Caco-2 (cell line): ENCODE results near the gene STK17A. TPM values are rescaled to one million over a fixed set of nuclear protein-coding genes. Genes with fewer than 3 reads are reported as not detected.

Experiments
- BruUV-seq: library from RNA; stranded (reverse); fragments of 400-500 nt; replicated peaks from 2 replicates; lab custom pipeline; 2021; lab: Mats Ljungman, UMichigan
- CTCF ChIA-PET: fragments of 300-600 bp; sonication (Branson Sonifier 250); formaldehyde crosslinking; loops from one replicate; lab custom pipeline; 2022; ENCODE audit warnings: antibody characterized with exemption; lab: Charles Lee
- POLR2A ChIA-PET: fragments of 300-600 bp; sonication (Branson Sonifier 250); formaldehyde crosslinking; loops from one replicate; lab custom pipeline; 2022; ENCODE audit warnings: antibody characterized with exemption; lab: Charles Lee
- DNase-seq, 2 experiments: peaks; one replicate each; pipeline versions ENCODE4 v3.0.0 to v3.0.0-alpha.2; 2020 to 2022
- H3K27me3 ChIP-seq: replicated peaks from 2 replicates; pipeline ENCODE4 v1.6.0; 2011; ENCODE audit warnings: low read length; ENCODE audit not compliant: control insufficient read depth, insufficient read depth
- H3K36me3 ChIP-seq: 2 replicates; pipeline ENCODE4 v1.5.1; 2011; ENCODE audit warnings: low read length; ENCODE audit not compliant: control insufficient read depth, insufficient read depth
- H3K4me1 ChIP-seq: fragments of 250-450 bp; sonication (Bioruptor Pico); 2 replicates; pipeline ENCODE4 v1.5.1; 2020; ENCODE audit warnings: mild to moderate bottlenecking
- H3K4me3 ChIP-seq: 2 replicates; pipeline ENCODE4 v1.5.1; 2011; ENCODE audit warnings: low read depth, mild to moderate bottlenecking, control low read depth, low read length
- H3K9me3 ChIP-seq: fragments of 250-450 bp; sonication (Bioruptor Pico); 2 replicates; pipeline ENCODE4 v1.5.1; 2020; ENCODE audit warnings: mild to moderate bottlenecking, moderate library complexity
- H3K27ac Mint-ChIP-seq: one replicate; pipeline ENCODE4 v1.8.0; 2022; ENCODE audit warnings: mixed read lengths; ENCODE audit not compliant: unreplicated experiment
- H3K27me3 Mint-ChIP-seq: one replicate; pipeline ENCODE4 v1.8.0; 2022; ENCODE audit warnings: mixed read lengths; ENCODE audit not compliant: insufficient read depth, unreplicated experiment
- H3K36me3 Mint-ChIP-seq: one replicate; pipeline ENCODE4 v1.8.0; 2022; ENCODE audit warnings: mild to moderate bottlenecking, mixed read lengths; ENCODE audit not compliant: insufficient read depth, unreplicated experiment
- H3K4me1 Mint-ChIP-seq: one replicate; pipeline ENCODE4 v1.8.0; 2022; ENCODE audit warnings: low read depth, mixed read lengths; ENCODE audit not compliant: unreplicated experiment
- H3K4me3 Mint-ChIP-seq: one replicate; pipeline ENCODE4 v1.8.0; 2022; ENCODE audit warnings: mild to moderate bottlenecking, moderate library complexity, mixed read lengths; ENCODE audit not compliant: unreplicated experiment
- H3K9me3 Mint-ChIP-seq: one replicate; pipeline ENCODE4 v1.8.0; 2022; ENCODE audit warnings: mixed read lengths; ENCODE audit not compliant: unreplicated experiment
- intact Hi-C: fragments of 100-400 bp; cut with micrococcal nuclease; formaldehyde crosslinking; loops from one replicate; pipeline ENCODE4 v1.10.0; 2022; ENCODE audit not compliant: unreplicated experiment
- total RNA-seq: library from RNA; stranded (reverse); gene quantifications from 2 replicates; pipeline ENCODE4 v1.2.3, GENCODE V29; 2022
- TF ChIP-seq, protein P1 (sequence below), 2 experiments: fragments of 200-600 bp in 1 of 2; IDR thresholded peaks; 1 replicate in 1 of 2; 2 replicates in 1 of 2; pipeline versions ENCODE4 v1.5.1 to v1.8.0; 2011 to 2022; ENCODE audit warnings: antibody characterized with exemption in 1 of 2, control low read depth in 1 of 2, inconsistent platforms in 1 of 2, low read depth in 1 of 2, low read length in 1 of 2, mild to moderate bottlenecking in 1 of 2, moderate library complexity in 1 of 2; ENCODE audit not compliant: insufficient read depth in 1 of 2, severe bottlenecking in 1 of 2, unreplicated experiment in 1 of 2

STK17A gene
- total RNA-seq, 1 experiment from 2014 or later = 19.6 TPM

DNA sequence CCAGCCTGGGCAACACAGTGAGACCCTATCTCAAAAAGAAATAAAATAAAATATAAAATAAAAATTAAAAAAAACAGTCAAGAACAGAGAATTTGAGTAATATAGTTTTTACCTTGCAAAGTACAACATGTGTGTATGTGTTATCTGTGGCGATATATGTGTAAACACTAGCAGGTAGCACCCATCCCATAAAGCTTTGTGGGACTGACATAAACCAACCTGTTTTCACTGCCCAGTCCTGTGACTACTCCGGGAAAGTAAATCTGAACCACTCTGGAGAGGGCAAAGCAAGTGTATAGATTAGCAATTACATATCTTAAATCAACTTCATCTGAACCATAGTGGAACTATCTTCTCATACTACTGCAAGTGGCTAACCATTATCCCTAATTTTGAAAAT lies 74.1 kb downstream of the STK17A start:
- Mint-ChIP-seq H3K36me3 (peaks cover 17% of the 10 kb centered on the region), H3K27ac (no peak overlapping the region), H3K4me1 (peaks cover 20% of the 10 kb centered on the region), H3K9me3 (no peaks in the 10 kb centered on the region), H3K4me3 (no peak overlapping the region), H3K27me3 (no peaks in the 10 kb centered on the region)
- H3K27me3 ChIP-seq = no peaks in the 10 kb centered on the region
- CTCF ChIA-PET = no interaction called here
- BruUV-seq = no TSS peak
- no peaks in the 10 kb centered on the region for H3K9me3 ChIP-seq
- H3K4me1 ChIP-seq = 0 out of 2 replicates have a peak, but pooled peaks cover 9% of the 10 kb centered on the region
- intact Hi-C loops = no loop called here
- no peak overlapping the region for H3K4me3 ChIP-seq
- POLR2A ChIA-PET = no interaction called here
- no peaks in the 10 kb centered on the region for H3K36me3 ChIP-seq
- DNase-seq = no peak
- TF ChIP-seq, protein P1, sequence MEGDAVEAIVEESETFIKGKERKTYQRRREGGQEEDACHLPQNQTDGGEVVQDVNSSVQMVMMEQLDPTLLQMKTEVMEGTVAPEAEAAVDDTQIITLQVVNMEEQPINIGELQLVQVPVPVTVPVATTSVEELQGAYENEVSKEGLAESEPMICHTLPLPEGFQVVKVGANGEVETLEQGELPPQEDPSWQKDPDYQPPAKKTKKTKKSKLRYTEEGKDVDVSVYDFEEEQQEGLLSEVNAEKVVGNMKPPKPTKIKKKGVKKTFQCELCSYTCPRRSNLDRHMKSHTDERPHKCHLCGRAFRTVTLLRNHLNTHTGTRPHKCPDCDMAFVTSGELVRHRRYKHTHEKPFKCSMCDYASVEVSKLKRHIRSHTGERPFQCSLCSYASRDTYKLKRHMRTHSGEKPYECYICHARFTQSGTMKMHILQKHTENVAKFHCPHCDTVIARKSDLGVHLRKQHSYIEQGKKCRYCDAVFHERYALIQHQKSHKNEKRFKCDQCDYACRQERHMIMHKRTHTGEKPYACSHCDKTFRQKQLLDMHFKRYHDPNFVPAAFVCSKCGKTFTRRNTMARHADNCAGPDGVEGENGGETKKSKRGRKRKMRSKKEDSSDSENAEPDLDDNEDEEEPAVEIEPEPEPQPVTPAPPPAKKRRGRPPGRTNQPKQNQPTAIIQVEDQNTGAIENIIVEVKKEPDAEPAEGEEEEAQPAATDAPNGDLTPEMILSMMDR (IDR thresholded peaks at IDR 0.05; ENCODE audit: insufficient read depth in 1 of 2, low read depth in 1 of 2, low read length in 1 of 2, severe bottlenecking in 1 of 2, unreplicated experiment in 1 of 2) = no peak

DNA sequence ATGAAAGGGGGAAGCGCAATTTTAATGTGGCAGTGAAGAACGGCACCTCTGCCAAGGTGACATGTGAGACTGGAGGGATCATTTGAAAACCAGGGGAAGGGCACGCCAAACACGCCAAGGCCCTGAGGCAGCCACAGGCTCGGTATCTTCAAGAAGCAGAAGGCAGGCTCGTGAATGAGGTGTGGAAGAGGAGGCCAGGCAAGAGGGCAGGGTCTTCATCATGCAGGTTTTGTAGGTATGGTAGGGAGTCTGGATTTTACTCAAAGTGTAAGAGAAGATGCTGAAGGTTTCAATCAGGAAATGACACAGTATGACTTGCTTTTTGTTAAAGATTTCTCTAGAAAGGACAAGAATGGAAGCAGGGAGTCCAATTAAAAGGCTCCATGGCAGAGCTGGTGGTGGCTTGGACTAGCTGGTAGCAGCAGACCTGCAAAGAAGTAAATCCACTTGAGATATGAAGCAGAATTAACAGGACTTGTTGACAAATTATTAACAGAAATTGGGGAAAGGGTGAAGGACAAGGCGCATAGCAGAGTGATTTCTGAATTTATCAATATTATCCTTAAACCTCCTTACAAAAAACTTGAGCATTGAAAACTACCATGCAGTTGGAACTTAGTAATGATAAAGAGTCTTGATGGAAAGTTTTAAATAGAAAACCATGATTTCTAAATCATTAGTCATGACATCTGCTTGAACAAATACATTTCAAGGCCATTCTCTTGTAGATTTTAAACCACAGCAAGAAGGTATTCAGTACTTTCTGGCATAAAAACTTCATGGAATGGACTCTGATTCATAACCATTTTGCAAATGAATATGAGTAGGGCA lies 76.0 kb downstream of the STK17A start:
- Mint-ChIP-seq H3K9me3 (no peaks in the 10 kb centered on the region), H3K36me3 (peaks cover 17% of the 10 kb centered on the region), H3K4me1 (peaks cover 20% of the 10 kb centered on the region), H3K4me3 (no peak overlapping the region), H3K27ac (no peak overlapping the region), H3K27me3 (no peaks in the 10 kb centered on the region)
- no TSS peak for BruUV-seq
- TF ChIP-seq, protein P1 (IDR thresholded peaks at IDR 0.05; ENCODE audit: insufficient read depth in 1 of 2, low read depth in 1 of 2, low read length in 1 of 2, severe bottlenecking in 1 of 2, unreplicated experiment in 1 of 2) = no peak
- Histone ChIP-seq H3K4me1 (0 out of 2 replicates have a peak, but pooled peaks cover 9% of the 10 kb centered on the region), H3K4me3 (no peak overlapping the region), H3K36me3 (no peaks in the 10 kb centered on the region), H3K9me3 (no peaks in the 10 kb centered on the region), H3K27me3 (no peaks in the 10 kb centered on the region)
- intact Hi-C loops = no loop called here
- ChIA-PET POLR2A (no interaction called here), CTCF (no interaction called here)
- DNase-seq = no peak

DNA sequence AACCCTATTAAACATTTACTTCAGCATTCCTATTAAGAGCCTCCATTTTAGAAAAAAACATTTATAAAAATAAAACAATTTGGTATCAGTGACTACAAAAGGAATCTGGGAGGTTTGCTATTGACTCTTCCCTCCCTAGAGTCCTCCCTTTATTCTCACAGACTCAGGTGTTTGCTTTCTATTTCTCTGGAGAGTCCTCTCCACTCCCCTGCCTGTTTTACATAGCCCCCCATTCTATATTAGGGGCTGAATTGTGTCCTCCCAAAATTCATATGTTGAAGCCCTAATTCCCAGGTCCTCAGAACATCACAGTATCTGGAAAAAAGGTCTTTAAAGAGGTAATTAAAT lies 76.6 kb downstream of the STK17A start:
- Mint-ChIP-seq H3K9me3 (no peaks in the 10 kb centered on the region), H3K36me3 (peaks cover 13% of the 10 kb centered on the region), H3K4me1 (peaks cover 20% of the 10 kb centered on the region), H3K27me3 (no peaks in the 10 kb centered on the region), H3K4me3 (no peak overlapping the region), H3K27ac (no peak overlapping the region)
- Histone ChIP-seq H3K4me1 (0 out of 2 replicates have a peak, but pooled peaks cover 9% of the 10 kb centered on the region), H3K4me3 (no peak overlapping the region), H3K9me3 (no peaks in the 10 kb centered on the region), H3K36me3 (no peaks in the 10 kb centered on the region), H3K27me3 (no peaks in the 10 kb centered on the region)
- intact Hi-C loops = no loop called here
- CTCF ChIA-PET = no interaction called here
- POLR2A ChIA-PET = no interaction called here
- BruUV-seq = no TSS peak
- no peak for DNase-seq
- TF ChIP-seq, protein P1 (IDR thresholded peaks at IDR 0.05; ENCODE audit: insufficient read depth in 1 of 2, low read depth in 1 of 2, low read length in 1 of 2, severe bottlenecking in 1 of 2, unreplicated experiment in 1 of 2) = no peak
